HG02885 (cell line): ENCODE measurements around the gene FAM180B.
A peak's percentile ranks its signal among the peaks of the same experiment; 100 is the strongest.
"Not testable (repeated sequence)": the region's sequence is repeated elsewhere in the genome, so short reads cannot be mapped to it uniquely, and the experiment has no call there.

Experiments used
- ATAC-seq: cut with Tn5 transposase; IDR thresholded peaks from one replicate; pipeline ENCODE4 v1.9.1; 2021; ENCODE audit warnings: mild to moderate bottlenecking; ENCODE audit not compliant: unreplicated experiment, poor library complexity

The FAM180B gene, protein sequence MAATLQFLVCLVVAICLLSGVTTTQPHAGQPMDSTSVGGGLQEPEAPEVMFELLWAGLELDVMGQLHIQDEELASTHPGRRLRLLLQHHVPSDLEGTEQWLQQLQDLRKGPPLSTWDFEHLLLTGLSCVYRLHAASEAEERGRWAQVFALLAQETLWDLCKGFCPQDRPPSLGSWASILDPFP

DNA sequence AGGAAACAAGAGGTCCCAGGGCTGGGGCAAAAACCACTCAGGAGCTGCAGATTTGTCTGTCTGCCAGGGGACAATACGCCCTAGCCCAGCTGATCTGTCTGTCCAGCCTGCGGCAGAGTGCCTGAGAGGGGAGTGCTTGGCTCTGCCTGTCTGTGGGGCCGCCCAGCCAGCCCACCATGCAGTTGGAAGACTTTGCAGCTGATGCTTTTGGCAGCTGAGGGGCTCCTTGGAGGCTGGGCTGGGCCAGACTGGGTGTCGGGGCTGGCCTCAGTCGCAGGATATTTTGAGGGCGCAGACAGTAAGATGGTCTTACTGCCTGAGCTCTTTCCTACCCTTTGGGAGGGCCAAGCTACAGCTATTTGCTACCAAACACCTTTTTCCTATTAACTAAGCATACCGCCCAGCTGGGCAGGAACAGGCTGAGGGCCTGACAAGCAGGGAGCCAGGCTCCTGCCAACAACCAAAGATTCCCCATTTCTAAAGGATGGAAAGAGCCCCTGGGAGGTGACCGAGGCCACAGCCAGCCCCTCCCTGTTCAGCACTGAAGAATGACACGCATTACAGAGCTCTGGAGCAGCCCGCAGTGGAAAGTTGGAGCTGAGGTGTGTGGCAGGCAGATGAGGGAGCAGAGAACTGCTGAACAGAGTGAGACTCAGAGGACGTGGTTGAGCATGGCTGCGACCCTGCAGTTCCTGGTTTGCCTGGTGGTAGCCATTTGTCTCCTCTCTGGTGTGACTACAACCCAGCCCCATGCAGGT is at the start of gene FAM180B:
Gene FAM180B (plus strand): TSS at position 581 of the 758 bp plus-strand sequence. CDS start 91 bp downstream, at position 672.
- no peak for ATAC-seq

DNA sequence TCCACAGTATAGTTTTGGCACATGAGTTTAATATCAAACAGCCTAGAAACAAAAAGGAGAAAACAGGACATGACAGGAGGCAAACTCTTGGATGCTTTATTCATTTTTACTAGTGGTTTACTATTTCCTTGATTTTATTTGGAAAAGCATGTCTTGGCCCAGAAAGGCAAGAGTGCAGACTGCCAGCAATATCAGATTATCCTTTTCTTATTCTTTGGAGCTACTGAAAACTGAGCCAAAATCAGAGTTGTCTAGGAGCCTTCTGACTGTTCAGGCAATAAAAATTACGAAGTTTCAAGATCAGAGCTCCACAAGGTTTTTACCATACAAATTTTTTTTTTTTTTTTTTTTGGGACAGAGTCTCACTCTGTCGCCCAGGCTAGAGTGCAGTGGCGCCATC is 49.6 kb upstream of the FAM180B start:
- ATAC-seq, result no peak

DNA sequence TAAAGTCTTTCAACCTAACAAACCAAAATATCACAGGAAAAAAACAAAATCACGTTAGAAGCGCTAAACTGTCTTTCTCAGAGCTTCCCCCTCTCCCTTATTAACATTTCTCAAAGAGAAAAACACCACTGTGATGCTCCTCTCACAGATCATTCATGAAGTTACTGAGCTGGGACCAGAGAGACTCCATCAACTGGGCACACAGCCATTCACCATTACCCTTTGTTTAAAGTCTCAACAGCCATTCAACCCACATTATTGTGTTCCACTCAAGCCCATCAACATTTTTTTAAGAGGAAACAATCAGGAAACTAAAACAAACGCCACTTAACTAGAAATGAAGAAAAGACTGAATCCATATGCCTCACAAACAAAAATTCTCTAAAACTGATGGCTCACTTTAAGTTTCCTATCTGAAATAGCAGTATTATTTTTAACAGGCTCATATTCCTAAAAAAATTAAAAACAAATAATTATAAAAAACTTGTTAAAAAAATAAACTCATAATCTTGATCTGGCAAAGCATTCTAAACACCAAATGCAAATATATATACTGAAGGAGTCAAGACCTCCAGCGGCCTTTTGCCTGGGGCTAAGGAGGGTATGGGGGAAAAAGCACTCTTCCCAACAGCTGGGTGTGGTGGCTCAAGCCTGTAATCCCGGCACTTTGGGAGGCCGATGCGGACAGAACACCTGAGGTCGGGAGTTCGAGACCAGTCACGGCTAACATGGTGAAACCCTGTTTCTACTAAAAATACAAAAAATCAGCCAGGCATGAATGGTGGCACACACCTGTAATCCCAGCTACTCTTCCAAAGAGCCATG is 47.5 kb upstream of the FAM180B start:
- no peak for ATAC-seq

DNA sequence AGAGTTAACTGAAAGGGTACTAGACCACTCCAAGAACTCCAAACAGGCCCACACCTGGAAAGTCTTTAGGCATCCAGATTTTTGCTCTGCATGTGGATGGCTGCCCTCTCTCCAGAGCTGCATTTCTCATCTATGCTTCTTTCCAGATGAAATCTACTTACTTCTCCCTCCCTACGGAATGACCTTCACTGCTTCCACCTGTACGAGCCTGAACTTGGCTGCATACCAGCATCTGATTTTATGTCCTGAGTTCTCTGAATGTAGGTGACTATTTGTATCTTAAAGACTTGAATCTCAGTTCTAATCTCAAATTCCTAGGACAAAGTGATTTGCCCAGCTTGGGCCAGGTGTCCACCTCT is 46.8 kb upstream of the FAM180B start:
- ATAC-seq, result no peak

DNA sequence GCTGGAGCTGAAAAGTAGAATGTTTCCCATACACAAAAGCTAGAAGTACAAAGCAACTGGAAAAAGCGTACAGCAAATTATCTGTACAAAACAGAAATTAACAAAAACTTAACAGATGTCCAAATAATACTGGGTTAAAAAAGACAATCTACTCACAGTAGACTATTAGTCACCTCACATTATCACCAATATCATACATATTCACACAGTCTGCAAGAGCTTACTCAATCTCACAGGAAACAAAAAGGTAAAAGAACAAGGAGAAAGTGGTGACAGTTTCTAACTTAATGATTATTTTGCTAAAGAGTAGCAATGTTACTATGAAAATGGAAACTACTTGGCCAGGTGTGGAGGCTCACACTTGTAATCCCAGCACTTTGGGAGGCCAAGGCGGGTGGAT is 45.4 kb upstream of the FAM180B start:
- no peak for ATAC-seq

DNA sequence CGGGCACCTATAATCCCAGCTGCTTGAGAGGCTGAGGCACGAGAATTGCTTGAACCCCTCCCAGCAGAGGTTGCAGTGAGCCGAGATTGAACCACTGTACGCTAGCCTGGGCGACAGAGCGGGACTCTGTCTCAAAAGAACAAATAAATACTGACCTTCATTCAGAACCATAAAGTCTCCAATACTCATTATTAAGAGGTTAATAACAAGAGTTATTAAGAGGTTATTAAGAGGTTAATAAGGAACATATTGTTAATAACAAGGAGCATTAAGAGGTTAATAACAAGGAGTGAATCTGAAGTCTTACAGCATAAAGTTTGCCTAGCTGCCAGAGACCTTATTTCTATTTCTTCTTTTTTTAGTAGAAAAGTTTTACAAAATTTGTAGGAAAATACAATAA is 41.2 kb upstream of the FAM180B start:
- no peak for ATAC-seq

DNA sequence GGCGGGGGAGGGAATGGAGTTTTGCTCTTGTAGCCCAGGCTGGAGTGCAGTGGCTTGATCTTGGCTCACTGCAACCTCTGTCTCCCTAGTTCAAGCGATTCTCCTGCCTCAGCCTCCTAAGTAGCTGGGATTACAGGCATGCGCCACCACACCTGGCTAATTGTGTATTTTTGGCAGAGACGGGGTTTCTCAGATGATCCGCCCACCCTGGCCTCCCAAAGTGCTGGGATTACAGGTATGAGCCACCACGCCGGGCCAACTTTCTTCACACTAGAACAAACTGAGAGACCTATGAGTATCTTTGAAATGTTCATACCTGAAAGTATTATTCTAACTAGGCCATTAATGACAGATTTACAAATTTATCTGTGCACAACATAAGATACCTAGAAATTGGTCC is 40.2 kb upstream of the FAM180B start:
- ATAC-seq, result not testable (repeated sequence)

DNA sequence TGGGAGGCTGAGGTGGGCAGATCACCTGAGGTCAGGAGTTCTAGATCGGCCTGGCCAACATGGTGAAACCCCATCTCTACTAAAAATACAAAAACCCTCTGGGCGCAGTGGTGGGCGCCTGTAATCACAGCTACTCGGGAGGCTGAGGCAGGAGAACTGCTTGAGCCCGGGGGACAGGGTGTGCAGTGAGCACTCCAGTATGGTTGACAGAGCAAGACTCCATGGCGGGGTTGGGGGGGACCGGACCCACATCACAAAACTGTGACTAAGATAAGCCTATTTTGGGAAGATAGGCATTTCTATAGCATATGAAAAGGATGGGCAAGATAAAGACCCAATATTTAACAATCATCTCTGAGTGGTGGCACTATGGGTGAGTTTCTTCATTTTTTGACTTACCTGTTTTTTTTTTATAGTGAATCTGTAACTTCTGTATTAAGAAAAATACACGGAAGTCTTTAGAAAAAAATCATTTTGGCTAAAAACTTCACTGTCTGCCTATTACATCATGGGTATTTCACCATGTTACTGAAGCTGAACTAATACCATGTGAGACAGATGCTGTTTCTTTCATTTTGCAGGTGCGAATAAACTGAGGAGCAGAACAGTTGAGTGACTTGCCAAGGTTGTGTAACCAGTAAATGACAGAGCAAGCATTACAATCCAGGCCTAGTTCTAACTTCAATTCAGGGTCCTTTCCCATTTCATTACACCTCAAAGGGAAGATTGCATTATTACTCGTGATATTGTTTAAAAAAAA is 36.0 kb upstream of the FAM180B start:
- no peak for ATAC-seq

DNA sequence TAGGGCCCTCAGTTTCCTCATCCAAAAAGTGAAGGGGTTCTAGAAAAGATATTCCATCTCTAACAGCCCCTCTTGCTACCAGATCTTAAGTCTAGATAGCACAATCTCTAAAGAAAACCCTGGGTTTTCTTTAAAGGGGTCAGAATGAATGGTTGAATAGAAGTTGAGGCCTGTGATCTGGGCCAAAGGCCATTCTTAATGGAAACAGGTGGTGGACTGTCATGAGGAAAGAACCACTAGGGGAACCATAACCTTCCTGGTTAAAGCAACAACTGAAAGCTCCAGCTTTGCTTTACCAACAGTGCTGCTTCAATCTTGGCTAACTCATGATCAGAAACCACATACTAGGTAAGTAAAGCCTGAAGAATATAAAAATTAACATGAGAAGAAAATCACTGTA is 35.4 kb upstream of the FAM180B start:
- no peak for ATAC-seq

DNA sequence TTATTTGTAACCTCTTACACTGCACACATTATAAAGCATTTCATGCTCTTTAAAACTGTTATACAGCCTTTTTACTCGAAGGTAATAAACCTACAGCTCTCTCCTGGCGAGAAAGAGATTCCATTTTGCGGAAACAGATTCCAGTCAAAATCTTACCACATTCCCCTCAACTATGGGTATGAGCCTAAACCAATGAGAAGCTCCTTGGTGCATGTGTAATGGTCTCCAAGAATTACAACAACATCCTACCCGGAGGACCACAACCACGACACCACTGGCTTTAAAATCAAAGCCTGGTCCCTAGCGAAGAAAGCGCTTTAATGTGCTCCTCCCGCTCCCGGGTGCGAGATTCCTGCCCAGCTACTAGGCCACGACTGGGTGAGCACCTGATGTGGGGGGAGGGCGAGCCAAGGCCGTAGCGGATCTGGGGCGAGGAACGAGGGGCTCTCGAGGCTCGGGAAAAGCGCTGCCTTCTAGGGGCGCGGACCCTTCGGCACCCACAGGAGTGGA is 34.4 kb upstream of the FAM180B start:
- ATAC-seq, result peak; percentile 9

DNA sequence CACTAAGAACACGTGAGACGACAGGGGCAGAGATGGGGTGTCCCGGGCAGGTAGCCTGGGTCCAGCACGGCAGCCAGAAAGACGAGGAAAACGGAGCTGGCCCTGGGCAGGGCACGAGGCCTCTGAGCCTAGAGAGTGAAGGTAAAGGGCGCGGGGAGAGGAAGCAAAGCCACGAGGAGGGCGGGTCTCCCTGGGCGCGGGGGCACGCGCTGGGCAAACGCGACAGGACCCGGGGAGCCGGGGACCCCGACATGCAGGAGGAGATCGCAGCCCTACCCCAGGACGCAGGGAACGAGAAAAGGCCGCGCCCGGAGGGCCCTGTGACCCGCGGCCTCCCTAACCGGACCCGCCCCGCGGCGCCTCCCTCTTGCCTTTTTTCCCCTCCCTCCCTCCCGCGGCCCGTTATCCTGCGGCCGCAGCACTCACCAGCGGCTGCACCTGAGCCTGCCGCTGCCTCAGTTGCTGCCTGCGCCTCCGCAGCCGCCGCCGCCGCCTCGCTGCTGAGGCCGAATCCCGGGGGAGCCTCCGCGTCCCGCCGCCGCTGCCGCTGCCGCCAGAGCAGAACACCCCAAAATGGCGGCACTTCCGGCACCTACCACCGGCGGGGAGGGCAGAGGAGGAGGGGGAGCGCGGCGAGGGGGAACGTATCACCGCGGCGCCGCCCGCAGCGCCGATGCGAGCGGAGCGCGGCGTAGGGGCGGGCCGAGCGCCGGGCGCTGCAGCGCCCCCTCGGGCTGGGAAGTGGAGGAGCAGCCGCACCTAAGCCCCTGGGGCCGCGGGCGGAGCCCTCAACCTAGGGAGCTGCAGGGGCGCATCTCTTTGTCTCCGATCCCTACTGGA is 33.7 kb upstream of the FAM180B start, which contains the start of gene CELF1:
Gene CELF1 (minus strand): TSS at position 567 of the 840 bp plus-strand sequence. CDS start 53,609 bp downstream, outside the sequence.
- peak; percentile 92 for ATAC-seq

DNA sequence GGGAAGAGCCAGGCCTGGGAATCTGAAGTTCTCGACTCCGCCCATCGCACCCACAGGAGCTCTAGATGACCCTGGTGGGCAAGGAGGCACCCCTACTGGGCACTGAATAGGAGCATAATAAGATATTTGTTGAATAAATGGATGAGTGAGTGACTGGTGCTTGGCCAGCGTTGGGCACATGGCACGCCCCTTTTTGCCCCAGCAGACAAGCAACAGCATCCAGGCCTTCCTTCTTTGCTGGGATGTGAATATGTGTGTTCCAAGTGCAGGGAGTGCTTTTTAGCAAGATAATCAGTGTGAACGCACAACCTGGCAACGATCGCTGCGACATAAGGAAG is 33.1 kb upstream of the FAM180B start:
- ATAC-seq, result peak; percentile 30

DNA sequence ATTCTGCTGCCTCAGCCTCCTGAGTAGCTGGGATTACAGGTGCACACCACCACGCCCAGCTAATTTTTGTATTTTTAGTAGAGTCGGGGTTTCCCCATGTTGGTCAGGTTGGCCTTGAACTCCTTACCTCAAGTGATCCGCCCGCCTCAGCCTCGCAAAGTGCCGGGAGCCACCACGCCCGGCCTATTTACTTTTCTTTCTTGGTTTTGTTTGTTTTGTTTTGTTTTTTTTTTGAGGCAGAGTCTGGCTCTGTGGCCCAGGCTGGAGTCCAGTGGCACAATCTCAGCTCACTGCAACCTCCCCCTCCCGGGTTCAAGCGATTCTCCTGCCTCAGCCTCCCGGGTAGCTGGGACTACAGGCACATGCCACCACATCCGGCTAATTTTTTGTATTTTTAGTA is 29.5 kb upstream of the FAM180B start:
- ATAC-seq, result not testable (repeated sequence)

DNA sequence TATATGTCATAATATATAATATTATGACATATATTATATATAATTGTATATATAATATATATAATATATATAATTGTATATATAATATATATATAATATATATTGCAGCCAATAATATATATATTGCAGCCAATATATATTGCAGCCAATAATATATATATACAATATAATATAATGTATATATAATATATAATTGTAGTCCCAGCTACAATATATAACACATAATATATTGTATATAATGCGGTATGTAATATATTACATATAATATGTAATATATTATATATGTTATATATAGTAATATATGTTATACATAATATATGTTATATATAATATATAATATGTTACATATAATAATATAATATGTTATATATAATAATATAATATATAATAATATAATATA is 27.8 kb upstream of the FAM180B start:
- no peak for ATAC-seq

DNA sequence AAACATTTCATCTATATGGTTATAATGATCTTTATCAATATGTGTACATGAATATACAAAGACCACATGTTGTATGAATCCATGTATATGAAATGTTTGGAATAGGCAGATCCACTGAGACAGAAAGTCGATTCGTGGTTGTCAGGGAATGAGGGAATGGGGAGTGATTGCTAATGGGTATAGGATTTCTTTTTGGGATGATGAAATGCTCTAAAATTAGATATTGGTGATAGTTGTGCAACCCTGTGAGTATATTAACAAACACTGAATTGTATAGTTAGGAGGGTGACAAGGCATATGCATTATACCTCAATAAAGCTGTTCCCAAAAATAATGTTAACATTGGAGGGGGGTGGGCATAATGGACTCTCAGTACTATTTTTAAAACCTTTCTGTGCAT is 26.1 kb upstream of the FAM180B start:
- no peak for ATAC-seq

DNA sequence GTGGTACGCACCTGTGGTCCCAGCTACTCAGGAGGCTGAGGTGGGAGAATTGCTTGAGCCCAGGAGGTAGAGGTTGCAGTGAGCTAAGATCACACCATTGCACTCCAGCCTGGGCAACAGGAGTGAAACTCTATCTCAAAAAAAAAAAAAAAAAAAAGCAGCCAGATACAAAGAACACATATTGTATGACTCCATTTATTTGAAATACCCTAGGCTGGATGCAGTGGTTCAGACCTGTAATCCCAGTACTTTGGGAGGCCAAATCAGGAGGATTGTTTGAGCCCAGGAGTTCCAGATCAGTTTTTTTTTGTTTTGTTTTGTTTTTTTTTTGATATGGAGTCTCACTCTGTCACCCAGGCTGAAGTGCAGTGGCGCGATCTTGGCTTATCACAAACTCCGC is 24.1 kb upstream of the FAM180B start:
- not testable (repeated sequence) for ATAC-seq

DNA sequence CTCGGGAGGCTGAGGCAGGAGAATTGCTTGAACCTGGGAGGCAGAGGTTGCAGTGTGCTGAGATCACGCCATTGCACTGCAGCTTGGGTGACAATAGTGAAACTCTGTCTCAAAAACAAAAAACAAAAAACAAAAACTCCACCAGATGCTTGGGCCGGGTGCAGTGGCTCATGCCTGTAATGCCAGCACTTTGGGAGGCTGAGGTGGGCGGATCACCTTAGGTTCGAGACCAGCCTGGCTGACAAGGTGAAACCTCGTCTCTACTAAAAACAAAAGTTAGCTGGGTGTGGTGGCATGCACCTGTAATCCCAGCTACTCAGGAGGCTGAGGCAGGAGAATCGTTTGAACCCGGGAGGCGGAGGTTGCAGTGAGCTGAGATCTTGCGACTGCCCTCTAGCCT is 22.1 kb upstream of the FAM180B start:
- not testable (repeated sequence) for ATAC-seq

DNA sequence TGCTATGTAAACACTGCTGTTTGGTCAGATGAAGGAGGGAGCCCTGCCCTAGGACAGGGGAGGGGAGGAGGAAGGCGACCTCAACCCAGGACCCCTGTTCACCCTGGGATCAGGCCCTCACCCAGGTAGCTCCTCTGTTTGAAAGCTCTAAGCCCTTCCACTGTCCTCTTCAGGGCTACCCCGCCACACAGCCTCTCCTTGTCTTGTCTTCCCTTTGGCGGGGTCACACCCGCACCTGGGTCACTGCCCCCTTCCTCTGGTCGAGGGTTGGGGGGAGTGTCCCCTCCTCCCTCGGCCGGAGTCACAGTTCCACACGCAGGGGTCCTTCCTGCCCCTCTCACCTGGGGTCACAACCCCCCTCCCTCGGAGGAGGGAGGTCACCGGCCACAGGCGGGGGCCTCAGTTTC is 21.5 kb upstream of the FAM180B start:
- no peak for ATAC-seq

DNA sequence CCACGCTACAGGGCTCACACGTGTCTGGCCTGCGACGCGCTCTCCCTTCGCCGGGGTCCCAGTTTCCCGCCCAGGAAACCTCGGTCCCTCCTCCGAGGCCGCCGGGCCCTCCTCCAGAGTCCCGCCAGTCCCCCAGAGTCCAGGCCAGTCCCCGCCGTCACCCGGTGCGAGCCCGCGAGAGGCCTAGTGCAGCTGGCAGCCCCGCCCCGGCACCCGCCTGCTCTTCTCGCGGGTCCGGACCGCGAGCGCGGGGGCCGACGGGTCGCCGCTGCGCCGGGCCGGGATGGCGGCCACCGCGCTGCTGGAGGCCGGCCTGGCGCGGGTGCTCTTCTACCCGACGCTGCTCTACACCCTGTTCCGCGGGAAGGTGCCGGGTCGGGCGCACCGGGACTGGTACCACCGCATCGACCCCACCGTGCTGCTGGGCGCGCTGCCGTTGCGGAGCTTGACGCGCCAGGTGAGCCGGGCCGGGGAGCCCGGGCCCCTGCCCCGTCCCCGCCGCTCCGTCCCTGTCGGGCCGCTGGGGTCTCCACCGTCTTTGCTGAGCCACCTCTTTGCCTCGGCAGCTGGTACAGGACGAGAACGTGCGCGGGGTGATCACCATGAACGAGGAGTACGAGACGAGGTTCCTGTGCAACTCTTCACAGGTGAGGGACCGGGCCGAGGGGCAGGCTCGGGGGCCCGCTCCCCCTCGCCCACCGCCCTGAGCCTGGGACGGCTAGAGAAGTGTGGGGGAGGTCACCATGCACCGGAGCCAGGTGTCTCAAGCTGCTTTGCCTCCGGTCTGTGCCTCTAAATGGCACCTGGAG is 20.9 kb upstream of the FAM180B start, which contains the start of gene PTPMT1:
Gene PTPMT1 (plus strand): TSS at position 260 of the 809 bp plus-strand sequence. CDS start 24 bp downstream, at position 284.
- ATAC-seq, result peak; percentile 90
